Measurements from ENCODE around the gene PUS7L.
"Not testable (repeated sequence)": the region's sequence is repeated elsewhere in the genome, so short reads cannot be mapped to it uniquely, and the experiment has no call there.

PUS7L gene

DNA sequence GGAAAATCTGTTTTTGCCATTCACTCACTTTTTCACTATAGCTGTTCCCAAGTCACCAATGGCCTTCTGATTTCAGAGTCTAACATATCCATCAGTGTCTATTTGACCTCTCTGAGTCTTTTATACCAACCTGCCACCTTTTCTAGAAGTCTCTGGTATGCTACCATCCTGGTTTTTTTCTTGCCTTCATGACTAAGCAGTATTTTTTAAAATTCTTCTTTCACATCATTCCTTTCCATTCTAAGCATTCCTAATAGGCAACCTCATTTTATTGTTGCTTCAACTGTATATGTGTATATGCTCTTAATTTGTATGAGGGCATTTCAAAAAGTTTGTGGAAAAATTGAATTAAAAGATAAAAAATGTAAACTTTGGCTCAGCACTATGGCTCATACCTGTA is 5.2 kb upstream of the PUS7L start:
- Histone ChIP-seq H3K27me3 (replicated peaks in 2 of 5; ENCODE audit: control insufficient read depth in 4 of 5, insufficient read depth in 5 of 5, low read length in 4 of 5) (no peaks in the 10 kb centered on the region), H3K4me3 (ENCODE audit: control insufficient read depth in 1 of 7, extremely low read depth in 1 of 7, insufficient read depth in 4 of 7, low read depth in 2 of 7, low read length in 6 of 7) (no peak overlapping the region), H3K27ac (ENCODE audit: insufficient read depth in 1 of 2, low read depth in 1 of 2, low read length in 2 of 2, poor library complexity in 1 of 2, severe bottlenecking in 2 of 2) (no peak overlapping the region), H3K36me3 (ENCODE audit: control insufficient read depth in 4 of 4, insufficient read depth in 4 of 4, low read length in 3 of 4) (peaks cover 3 to 8% (median 7%) of the 10 kb centered on the region in 4 experiments), H3K4me1 (ENCODE audit: control extremely low read depth in 1 of 4, control insufficient read depth in 4 of 4, insufficient read depth in 4 of 4, low read length in 3 of 4) (peaks cover 12 to 32% (median 22%) of the 10 kb centered on the region in 4 experiments), H3K9me3 (ENCODE audit: control extremely low read depth in 1 of 5, control insufficient read depth in 4 of 5, insufficient read depth in 2 of 5, low read depth in 1 of 5, low read length in 4 of 5) (no peaks in the 10 kb centered on the region)
- CTCF ChIA-PET, result interaction anchor here (0.7 to 1.5 kb wide), 2 partner anchors 14 to 38 kb away, joined by 3 to 4 read pairs; no protein-coding TSS in a partner anchor
- no peak for DNase-seq
- POLR2A ChIA-PET, result no interaction called here

DNA sequence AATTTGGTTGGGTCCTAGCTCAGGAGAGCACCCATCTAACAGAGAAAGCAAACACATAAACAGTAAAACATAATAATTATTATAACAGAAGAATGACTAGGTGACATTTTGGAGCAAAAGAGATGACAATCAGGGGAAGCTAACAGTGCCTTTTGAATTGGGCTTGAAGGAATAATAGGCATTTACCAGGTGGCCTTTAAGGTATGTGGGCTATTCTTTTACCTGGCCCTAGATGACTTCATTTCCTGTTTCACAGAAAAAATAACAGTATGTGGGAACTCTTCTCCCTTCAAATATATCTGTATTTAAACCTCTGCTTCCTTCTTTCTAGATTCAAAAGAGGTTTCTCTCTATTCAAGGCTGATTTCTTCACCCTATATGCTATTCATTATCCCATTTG is 4.0 kb upstream of the PUS7L start:
- CTCF ChIA-PET, result interaction anchor here (0.8 to 1.5 kb wide), 3 partner anchors 18 to 120 kb away, joined by 3 to 4 read pairs (median 3); no protein-coding TSS in a partner anchor

DNA sequence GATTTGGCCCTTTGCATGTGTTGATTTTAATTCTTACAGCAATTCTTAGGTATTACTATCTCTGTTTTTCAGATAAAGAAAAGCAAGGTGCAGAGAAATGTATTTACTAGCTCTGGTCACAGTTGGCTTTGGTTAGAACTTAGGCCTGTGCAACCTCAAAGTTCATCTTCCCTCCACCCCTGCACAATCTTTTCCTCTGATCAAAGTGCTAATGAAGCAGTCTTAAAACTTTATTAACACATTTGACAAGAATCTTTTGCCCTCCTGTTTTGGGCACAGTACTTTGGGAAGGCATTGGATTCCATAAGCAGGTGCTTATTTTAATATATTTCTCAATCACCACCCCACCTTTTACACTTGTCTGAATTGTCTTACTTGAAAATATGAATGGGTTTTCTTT is 2.9 kb upstream of the PUS7L start:
- Histone ChIP-seq H3K36me3 (ENCODE audit: control insufficient read depth in 4 of 4, insufficient read depth in 4 of 4, low read length in 3 of 4) (peaks cover 2 to 5% (median 3%) of the 10 kb centered on the region in 4 experiments), H3K4me3 (ENCODE audit: control insufficient read depth in 1 of 7, extremely low read depth in 1 of 7, insufficient read depth in 4 of 7, low read depth in 2 of 7, low read length in 6 of 7) (no peak overlapping the region), H3K27me3 (replicated peaks in 2 of 5; ENCODE audit: control insufficient read depth in 4 of 5, insufficient read depth in 5 of 5, low read length in 4 of 5) (no peaks in the 10 kb centered on the region), H3K4me1 (ENCODE audit: control extremely low read depth in 1 of 4, control insufficient read depth in 4 of 4, insufficient read depth in 4 of 4, low read length in 3 of 4) (peaks cover 19 to 40% (median 30%) of the 10 kb centered on the region in 4 experiments), H3K27ac (ENCODE audit: insufficient read depth in 1 of 2, low read depth in 1 of 2, low read length in 2 of 2, poor library complexity in 1 of 2, severe bottlenecking in 2 of 2) (no peak overlapping the region), H3K9me3 (ENCODE audit: control extremely low read depth in 1 of 5, control insufficient read depth in 4 of 5, insufficient read depth in 2 of 5, low read depth in 1 of 5, low read length in 4 of 5) (no peaks in the 10 kb centered on the region)
- POLR2A ChIA-PET, result no interaction called here
- CTCF ChIA-PET, result no interaction called here
- no peak for DNase-seq

More for the DNA sequence above, 4.0 kb upstream of the PUS7L start:
- H3K27ac ChIP-seq (ENCODE audit: insufficient read depth in 1 of 2, low read depth in 1 of 2, low read length in 2 of 2, poor library complexity in 1 of 2, severe bottlenecking in 2 of 2), result no peak overlapping the region
- no peaks in the 10 kb centered on the region for H3K9me3 ChIP-seq (ENCODE audit: control extremely low read depth in 1 of 5, control insufficient read depth in 4 of 5, insufficient read depth in 2 of 5, low read depth in 1 of 5, low read length in 4 of 5)
- DNase-seq, result no peak
- H3K4me3 ChIP-seq (ENCODE audit: control insufficient read depth in 1 of 7, extremely low read depth in 1 of 7, insufficient read depth in 4 of 7, low read depth in 2 of 7, low read length in 6 of 7), result no peak overlapping the region
- H3K27me3 ChIP-seq (replicated peaks in 2 of 5; ENCODE audit: control insufficient read depth in 4 of 5, insufficient read depth in 5 of 5, low read length in 4 of 5), result no peaks in the 10 kb centered on the region
- H3K4me1 ChIP-seq (ENCODE audit: control extremely low read depth in 1 of 4, control insufficient read depth in 4 of 4, insufficient read depth in 4 of 4, low read length in 3 of 4), result peaks cover 19 to 38% (median 29%) of the 10 kb centered on the region in 4 experiments
- POLR2A ChIA-PET, result no interaction called here
- peaks cover 2 to 5% (median 3%) of the 10 kb centered on the region in 4 experiments for H3K36me3 ChIP-seq (ENCODE audit: control insufficient read depth in 4 of 4, insufficient read depth in 4 of 4, low read length in 3 of 4)

DNA sequence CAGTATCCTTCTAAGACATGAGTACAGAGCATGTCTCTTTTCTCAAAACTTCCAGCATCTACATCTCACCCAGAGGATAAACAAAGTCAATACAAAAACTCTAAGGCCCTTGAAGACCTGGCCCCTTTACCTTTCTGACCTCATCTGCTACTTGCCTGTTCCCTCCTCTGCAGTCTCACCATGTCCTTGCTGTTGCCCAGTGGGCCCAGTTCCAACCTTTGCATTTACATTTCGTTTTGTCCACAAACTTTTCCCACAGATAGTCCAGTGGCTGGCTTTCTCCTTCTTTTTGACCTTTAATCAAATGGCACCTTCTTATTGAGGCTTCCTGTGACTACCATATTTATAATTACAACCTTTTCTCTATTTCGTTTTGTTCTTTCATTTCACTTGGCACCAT is 1.8 kb upstream of the PUS7L start:
- Histone ChIP-seq H3K9me3 (ENCODE audit: control extremely low read depth in 1 of 5, control insufficient read depth in 4 of 5, insufficient read depth in 2 of 5, low read depth in 1 of 5, low read length in 4 of 5) (no peaks in the 10 kb centered on the region), H3K4me3 (ENCODE audit: control insufficient read depth in 1 of 7, extremely low read depth in 1 of 7, insufficient read depth in 4 of 7, low read depth in 2 of 7, low read length in 6 of 7) (peak overlapping the region in 4 of 7 experiments; percentile 81 to 98 (median 96)), H3K36me3 (ENCODE audit: control insufficient read depth in 4 of 4, insufficient read depth in 4 of 4, low read length in 3 of 4) (peaks cover 0 to 4% (median 3%) of the 10 kb centered on the region in 4 experiments), H3K4me1 (ENCODE audit: control extremely low read depth in 1 of 4, control insufficient read depth in 4 of 4, insufficient read depth in 4 of 4, low read length in 3 of 4) (peaks cover 19 to 40% (median 30%) of the 10 kb centered on the region in 4 experiments), H3K27ac (ENCODE audit: insufficient read depth in 1 of 2, low read depth in 1 of 2, low read length in 2 of 2, poor library complexity in 1 of 2, severe bottlenecking in 2 of 2) (peak overlapping the region in 1 of 2 experiments; percentile 94), H3K27me3 (replicated peaks in 2 of 5; ENCODE audit: control insufficient read depth in 4 of 5, insufficient read depth in 5 of 5, low read length in 4 of 5) (no peaks in the 10 kb centered on the region)
- ChIA-PET POLR2A (interaction anchor here (0.7 kb wide), 1 partner anchor 45 kb away, joined by 3 read pairs; the partner anchor contains the start of gene TWF1), CTCF (interaction anchor here (1.0 to 1.7 kb wide), 3 partner anchors 11 to 44 kb away, joined by 3 to 4 read pairs (median 3); no protein-coding TSS in a partner anchor)
- WGBS (ENCODE audit: insufficient coverage), result 95% methylated on average over 2 of the region's 2 CpGs
- no peak for DNase-seq

DNA sequence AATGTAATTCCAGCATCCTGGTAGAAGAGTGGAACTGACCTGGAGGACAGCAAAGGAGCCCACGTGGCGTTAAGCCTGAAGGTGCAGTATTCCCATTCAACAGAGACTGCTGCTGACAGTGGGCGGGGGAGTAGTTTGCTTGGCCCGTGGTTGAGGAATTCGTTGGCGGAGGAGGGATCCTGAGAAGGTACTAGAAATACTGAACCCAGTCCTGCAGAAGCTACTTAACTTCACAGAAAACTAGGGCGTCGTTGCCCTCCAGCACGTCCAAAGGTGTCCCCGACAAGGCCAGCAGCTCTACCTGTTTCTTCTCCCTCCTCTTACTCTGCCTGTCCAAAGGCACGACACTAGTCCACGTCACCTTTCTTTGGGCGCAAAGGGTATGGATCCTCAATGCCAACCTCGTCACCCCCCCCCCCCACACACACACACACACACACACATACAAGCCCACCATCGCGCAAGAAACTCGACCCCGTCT is 303 bp downstream of the PUS7L start:
- H3K4me3 ChIP-seq (ENCODE audit: control insufficient read depth in 1 of 7, extremely low read depth in 1 of 7, insufficient read depth in 4 of 7, low read depth in 2 of 7, low read length in 6 of 7), result peak overlapping the region; percentile 81 to 98 (median 96)
- WGBS (ENCODE audit: insufficient coverage), result 0% methylated on average over 17 of the region's 18 CpGs
- POLR2A ChIA-PET, result interaction anchor here (0.5 kb wide), 1 partner anchor 51 kb away, joined by 4 read pairs; no protein-coding TSS in a partner anchor
- H3K9me3 ChIP-seq (ENCODE audit: control extremely low read depth in 1 of 5, control insufficient read depth in 4 of 5, insufficient read depth in 2 of 5, low read depth in 1 of 5, low read length in 4 of 5), result no peaks in the 10 kb centered on the region
- no peak for DNase-seq
- peaks cover 19 to 40% (median 30%) of the 10 kb centered on the region in 4 experiments for H3K4me1 ChIP-seq (ENCODE audit: control extremely low read depth in 1 of 4, control insufficient read depth in 4 of 4, insufficient read depth in 4 of 4, low read length in 3 of 4)
- H3K27me3 ChIP-seq (replicated peaks in 2 of 5; ENCODE audit: control insufficient read depth in 4 of 5, insufficient read depth in 5 of 5, low read length in 4 of 5), result no peaks in the 10 kb centered on the region
- peak overlapping the region; percentile 35 to 94 for H3K27ac ChIP-seq (ENCODE audit: insufficient read depth in 1 of 2, low read depth in 1 of 2, low read length in 2 of 2, poor library complexity in 1 of 2, severe bottlenecking in 2 of 2)
- H3K36me3 ChIP-seq (ENCODE audit: control insufficient read depth in 4 of 4, insufficient read depth in 4 of 4, low read length in 3 of 4), result peaks cover 6 to 10% (median 8%) of the 10 kb centered on the region in 4 experiments
- CTCF ChIA-PET, result interaction anchor here (1.0 to 1.9 kb wide), 2 partner anchors 11 to 125 kb away, joined by 3 to 8 read pairs; no protein-coding TSS in a partner anchor

DNA sequence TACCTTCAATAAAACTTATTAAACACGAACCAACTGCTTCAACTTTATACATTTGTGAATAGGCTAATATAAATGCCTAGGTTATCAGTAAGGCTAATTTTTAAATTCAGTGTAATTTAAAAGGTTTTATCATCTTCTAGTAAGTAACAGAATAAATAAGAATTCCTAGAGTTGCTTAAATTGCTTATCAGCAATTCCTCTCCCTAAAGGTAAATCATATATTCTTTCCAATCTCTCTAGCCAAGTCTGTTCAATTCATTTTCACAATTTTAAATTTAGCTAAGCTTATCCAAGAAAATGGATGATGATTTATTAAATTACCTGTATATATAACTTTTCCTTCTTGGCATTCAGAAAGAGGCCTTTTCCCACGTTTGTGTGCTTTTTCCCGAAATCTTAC is 4.6 kb downstream of the PUS7L start:
- WGBS (ENCODE audit: insufficient coverage), result 100% methylated on average over 1 of the region's 3 CpGs
- Histone ChIP-seq H3K36me3 (ENCODE audit: control insufficient read depth in 4 of 4, insufficient read depth in 4 of 4, low read length in 3 of 4) (peaks cover 6 to 16% (median 12%) of the 10 kb centered on the region in 4 experiments), H3K27me3 (replicated peaks in 2 of 5; ENCODE audit: control insufficient read depth in 4 of 5, insufficient read depth in 5 of 5, low read length in 4 of 5) (no peaks in the 10 kb centered on the region), H3K9me3 (ENCODE audit: control extremely low read depth in 1 of 5, control insufficient read depth in 4 of 5, insufficient read depth in 2 of 5, low read depth in 1 of 5, low read length in 4 of 5) (peaks cover 0 to 5% (median 0%) of the 10 kb centered on the region in 5 experiments), H3K4me1 (ENCODE audit: control extremely low read depth in 1 of 4, control insufficient read depth in 4 of 4, insufficient read depth in 4 of 4, low read length in 3 of 4) (peaks cover 7 to 9% (median 8%) of the 10 kb centered on the region in 4 experiments), H3K27ac (ENCODE audit: insufficient read depth in 1 of 2, low read depth in 1 of 2, low read length in 2 of 2, poor library complexity in 1 of 2, severe bottlenecking in 2 of 2) (no peak overlapping the region), H3K4me3 (ENCODE audit: control insufficient read depth in 1 of 7, extremely low read depth in 1 of 7, insufficient read depth in 4 of 7, low read depth in 2 of 7, low read length in 6 of 7) (peak overlapping the region in 1 of 7 experiments; percentile 7)
- DNase-seq, result no peak
- POLR2A ChIA-PET, result no interaction called here
- CTCF ChIA-PET, result no interaction called here

DNA sequence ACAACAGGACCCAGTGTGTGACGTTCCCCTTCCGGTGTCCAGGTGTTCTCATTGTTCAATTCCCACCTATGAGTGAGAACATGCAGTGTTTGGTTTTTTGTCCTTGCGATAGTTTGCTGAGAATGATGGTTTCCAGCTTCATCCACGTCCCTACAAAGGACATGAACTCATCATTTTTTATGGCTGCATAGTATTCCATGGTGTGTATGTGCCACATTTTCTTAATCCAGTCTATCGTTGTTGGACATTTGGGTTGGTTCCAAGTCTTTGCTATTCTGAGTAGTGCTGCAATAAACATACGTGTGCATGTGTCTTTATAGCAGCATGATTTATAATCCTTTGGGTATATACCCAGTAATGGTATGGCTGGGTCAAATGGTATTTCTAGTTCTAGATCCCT is 7.2 kb downstream of the PUS7L start:
- H3K4me1 ChIP-seq (ENCODE audit: control extremely low read depth in 1 of 4, control insufficient read depth in 4 of 4, insufficient read depth in 4 of 4, low read length in 3 of 4); H3K27ac ChIP-seq (ENCODE audit: insufficient read depth in 1 of 2, low read depth in 1 of 2, low read length in 2 of 2, poor library complexity in 1 of 2, severe bottlenecking in 2 of 2); DNase-seq; H3K4me3 ChIP-seq (ENCODE audit: control insufficient read depth in 1 of 7, extremely low read depth in 1 of 7, insufficient read depth in 4 of 7, low read depth in 2 of 7, low read length in 6 of 7); POLR2A ChIA-PET; H3K27me3 ChIP-seq (replicated peaks in 2 of 5; ENCODE audit: control insufficient read depth in 4 of 5, insufficient read depth in 5 of 5, low read length in 4 of 5); H3K9me3 ChIP-seq (ENCODE audit: control extremely low read depth in 1 of 5, control insufficient read depth in 4 of 5, insufficient read depth in 2 of 5, low read depth in 1 of 5, low read length in 4 of 5); CTCF ChIA-PET: not testable (repeated sequence)
- WGBS (ENCODE audit: insufficient coverage), result no CpG with 5 or more reads among the region's 6 CpGs
- peaks cover 6 to 16% (median 13%) of the 10 kb centered on the region in 4 experiments for H3K36me3 ChIP-seq (ENCODE audit: control insufficient read depth in 4 of 4, insufficient read depth in 4 of 4, low read length in 3 of 4)

Measured in common myeloid progenitor, CD34-positive (primary cell).